HepG2 (cell line): ENCODE results near the gene SATB2. TPM values are rescaled to one million over a fixed set of nuclear protein-coding genes. Genes with fewer than 3 reads are reported as not detected.

Experiments used
- ATAC-seq: fragments of 200-7000 bp; cut with Tn5 transposase; 3 replicates; pipeline ENCODE4 v1.9.1; 2020; ENCODE audit warnings: mild to moderate bottlenecking, moderate library complexity
- BruUV-seq: library from RNA; stranded (reverse); fragments of 400-500 nt; replicated peaks from 2 replicates; lab custom pipeline; 2021; lab: Mats Ljungman, UMichigan
- CTCF ChIA-PET: fragments of 300-600 bp; formaldehyde crosslinking; extraction: SDS; loops from one replicate; lab custom pipeline; 2021; ENCODE audit warnings: low total read pairs, inconsistent platforms, low intra/inter-chr PET ratio; lab: Yijun Ruan, JAX
- POLR2A ChIA-PET: fragments of 350-600 bp; sonication (Branson Sonifier 250); formaldehyde crosslinking; loops from one replicate; lab custom pipeline; 2020; ENCODE audit warnings: antibody characterized with exemption, inconsistent platforms; lab: Yijun Ruan, JAX
- DNase-seq: peaks from one replicate; pipeline ENCODE4 v3.0.0-alpha.2; 2015; ENCODE audit warnings: low spot score
- FAIRE-seq: peaks from 3 replicates; lab custom pipeline; 2011; peaks lifted over from hg19 to GRCh38; lab: Jason Lieb, UNC
- H2AFZ ChIP-seq: one replicate; pipeline ENCODE4 v1.6.1; 2011; ENCODE audit warnings: low read length, inconsistent platforms
- H3K27ac ChIP-seq: fragments of 300-600 bp; 3 replicates; pipeline ENCODE4 v1.8.0; 2011; ENCODE audit warnings: mixed run types, mild to moderate bottlenecking, mixed read lengths, low read length, inconsistent platforms; ENCODE audit not compliant: insufficient read depth; ENCODE audit errors: extremely low read length
- H3K27me3 ChIP-seq, 2 experiments: fragments of 200-600 bp in 1 of 2; 2 replicates in 1 of 2; 3 replicates in 1 of 2; pipeline versions ENCODE4 v1.6.0 to v1.8.0; 2011; ENCODE audit warnings: low read length in 2 of 2, mild to moderate bottlenecking in 2 of 2, moderate library complexity in 2 of 2, inconsistent platforms in 1 of 2; ENCODE audit not compliant: insufficient read depth in 2 of 2, control insufficient read depth in 1 of 2
- H3K36me3 ChIP-seq, 2 experiments: fragments of 200-600 bp in 1 of 2; replicated peaks in 1 of 2; 2 replicates in 1 of 2; 3 replicates in 1 of 2; pipeline versions ENCODE4 v1.5.1 to v1.8.0; 2011; ENCODE audit warnings: low read length in 2 of 2, inconsistent platforms in 1 of 2; ENCODE audit not compliant: insufficient read depth in 2 of 2, control insufficient read depth in 1 of 2
- H3K4me1 ChIP-seq: 2 replicates; pipeline ENCODE4 v1.5.1; 2012; ENCODE audit warnings: low read length, inconsistent platforms; ENCODE audit not compliant: insufficient read depth
- H3K4me2 ChIP-seq: 2 replicates; pipeline ENCODE4 v1.6.0; 2011; ENCODE audit warnings: low read depth, low read length, inconsistent platforms
- H3K4me3 ChIP-seq, 3 experiments: fragments of 200-600 bp in 1 of 3; sonication (generic), shearing (Covaris generic) in 1 of 3; replicated peaks in 1 of 3; 2 replicates each; pipeline ENCODE4 v1.5.1; 2011 to 2016; ENCODE audit warnings: low read length in 3 of 3, inconsistent platforms in 2 of 3, low read depth in 2 of 3, mild to moderate bottlenecking in 2 of 3, control low read depth in 1 of 3, mixed read lengths in 1 of 3; ENCODE audit not compliant: insufficient read depth in 1 of 3
- H3K79me2 ChIP-seq: one replicate; pipeline ENCODE4 v1.6.1; 2011; ENCODE audit warnings: low read length, inconsistent platforms; ENCODE audit not compliant: insufficient read depth
- H3K9ac ChIP-seq: 2 replicates; pipeline ENCODE4 v1.6.0; 2011; ENCODE audit warnings: mild to moderate bottlenecking, low read depth, low read length, inconsistent platforms; ENCODE audit not compliant: insufficient read depth
- H3K9me3 ChIP-seq: 2 replicates; pipeline ENCODE4 v1.5.1; 2012; ENCODE audit warnings: mild to moderate bottlenecking, low read length
- H4K20me1 ChIP-seq: 2 replicates; pipeline ENCODE4 v1.6.0; 2011; ENCODE audit warnings: inconsistent platforms, mild to moderate bottlenecking, low read length, moderate library complexity; ENCODE audit not compliant: insufficient read depth
- CBFB ChIP-seq: sonication (generic); formaldehyde crosslinking; IDR thresholded peaks from 2 replicates; pipeline ENCODE4 v1.4.0; 2020; ENCODE audit warnings: missing genetic modification reagents
- CHD2 ChIP-seq: IDR thresholded peaks from 2 replicates; pipeline ENCODE4 v1.6.1; 2011; ENCODE audit warnings: low read depth, low read length, improper control_type of control experiment
- CSRNP2 ChIP-seq: sonication (generic); formaldehyde crosslinking; conservative IDR thresholded peaks from 2 replicates; pipeline ENCODE4 v1.8.0; 2022; ENCODE audit warnings: low read depth, missing genetic modification reagents
- IKZF5 ChIP-seq: IDR thresholded peaks from 2 replicates; pipeline ENCODE4 v1.6.1; 2018; ENCODE audit warnings: missing genetic modification reagents, mild to moderate bottlenecking, missing compliant biosample characterization
- MATR3 ChIP-seq: sonication (generic); formaldehyde crosslinking; IDR thresholded peaks from 2 replicates; pipeline ENCODE4 v1.4.0; 2020; ENCODE audit warnings: missing genetic modification reagents
- NR2F2 ChIP-seq: IDR thresholded peaks from 2 replicates; pipeline ENCODE4 v1.6.1; 2012; ENCODE audit warnings: low read depth, inconsistent platforms, borderline replicate concordance
- SIN3A ChIP-seq: IDR thresholded peaks from 2 replicates; pipeline ENCODE4 v1.6.1; 2011; ENCODE audit warnings: low read depth, mild to moderate bottlenecking, control low read depth, low read length, borderline replicate concordance
- SMYD3 ChIP-seq: sonication (generic); formaldehyde crosslinking; IDR thresholded peaks from 2 replicates; pipeline ENCODE4 v1.8.1; 2023; ENCODE audit warnings: mild to moderate bottlenecking, missing genetic modification reagents
- SRSF1 ChIP-seq: fragments of 200-400 bp; formaldehyde crosslinking; optimal IDR thresholded peaks from 2 replicates; pipeline ENCODE3; 2017; ENCODE audit warnings: mild to moderate bottlenecking, low read depth, low read length, moderate library complexity
- UBTF ChIP-seq: sonication (generic); formaldehyde crosslinking; IDR thresholded peaks from 2 replicates; pipeline ENCODE4 v1.4.0; 2020; ENCODE audit warnings: mild to moderate bottlenecking, missing genetic modification reagents
- ZNF354B ChIP-seq: sonication (generic); formaldehyde crosslinking; IDR thresholded peaks from 2 replicates; pipeline ENCODE4 v1.8.0; 2022; ENCODE audit warnings: mild to moderate bottlenecking, missing genetic modification reagents
- ZNF563 ChIP-seq: sonication (generic); formaldehyde crosslinking; IDR thresholded peaks from 2 replicates; pipeline ENCODE4 v1.8.0; 2022; ENCODE audit warnings: mild to moderate bottlenecking, moderate library complexity, missing genetic modification reagents
- ZNF709 ChIP-seq: sonication (generic); formaldehyde crosslinking; IDR thresholded peaks from 2 replicates; pipeline ENCODE4 v1.5.0; 2020; ENCODE audit warnings: mild to moderate bottlenecking, missing genetic modification reagents
- WGBS: methylation state at CpG from one replicate; pipeline ENCODE4 v1.1.6; 2017; ENCODE audit warnings: low lambda C conversion rate; 5-methylcytosine and 5-hydroxymethylcytosine counted together
- in situ Hi-C: cut with HindIII; loops from 2 replicates; pipeline ENCODE4 v1.10.0; 2017; ENCODE audit warnings: low pct_unique_long_range_greater_than_20kb; ENCODE audit not compliant: extremely low pct_ligation_motif_present
- intact Hi-C: fragments of 100-400 bp; cut with micrococcal nuclease; formaldehyde crosslinking; loops from one replicate; pipeline ENCODE4 v1.10.0; 2022; ENCODE audit not compliant: unreplicated experiment
- polyA plus RNA-seq, 8 experiments: library from polyadenylated mRNA; depleted of rRNA in 3 of 8; stranded (reverse) in 7 of 8; unstranded in 1 of 8; fragments of >200 nt; fragmentation: Illumina TruSeq in 4 of 8; extraction: Trizol in 4 of 8; gene quantifications; 2 replicates each; pipeline versions ENCODE4 v1.2.1 to v1.2.3, GENCODE V29; 2011 to 2016; ENCODE audit warnings: low read depth in 4 of 8, missing spikeins in 1 of 8, mixed read lengths in 1 of 8; ENCODE audit not compliant: insufficient read depth in 1 of 8
- total RNA-seq, 5 experiments: library from RNA; depleted of rRNA; stranded (reverse); fragments of >200 nt; fragmentation: Illumina TruSeq; extraction: Trizol; gene quantifications; 2 replicates each; pipeline ENCODE4 v1.2.3, GENCODE V29; 2016; ENCODE audit warnings: low read depth in 1 of 5

Gene SATB2
- total and polyA plus RNA-seq, 2 of the 13 experiments (the other 11 are each of a cell fraction or from before 2014, with no cell fraction given): 2.5 to 5.5 TPM

- TF ChIP-seq CBFB (CRISPR knock-in tag) (no peak), NR2F2 (no peak), CSRNP2 (CRISPR knock-in tag) (no peak), IKZF5 (no peak), SRSF1 (no peak), ZNF354B (CRISPR knock-in tag) (no peak), UBTF (CRISPR knock-in tag) (no peak), ZNF563 (CRISPR knock-in tag) (no peak), ZNF709 (CRISPR knock-in tag) (no peak), MATR3 (CRISPR knock-in tag) (no peak), SMYD3 (CRISPR knock-in tag) (no peak), SIN3A (no peak), CHD2 (no peak)
- H3K27me3 ChIP-seq: no peaks in the 10 kb centered on the region
- intact Hi-C loops (no loop called here), in situ Hi-C loops (no loop called here)
- DNase-seq (no peak), FAIRE-seq (no peak), ATAC-seq (no peak)
- H3K9me3 ChIP-seq: no peaks in the 10 kb centered on the region
- no peaks in the 10 kb centered on the region for H4K20me1 ChIP-seq
- H3K4me1 ChIP-seq: no peaks in the 10 kb centered on the region
- ChIA-PET POLR2A (no interaction called here), CTCF (no interaction called here)
- no peak overlapping the region for H3K9ac ChIP-seq
- H3K4me3 ChIP-seq: no peak overlapping the region
- no peak overlapping the region for H3K27ac ChIP-seq
- no peak overlapping the region for H2AFZ ChIP-seq
- H3K79me2 ChIP-seq: no peaks in the 10 kb centered on the region
- no peaks in the 10 kb centered on the region for H3K36me3 ChIP-seq
- H3K4me2 ChIP-seq: no peak overlapping the region
- 50% methylated on average over 4 of the region's 4 CpGs for WGBS
- BruUV-seq: no TSS peak
Measured at GRCh38 chr2:199329031-199329430, 128.7 kb downstream of the SATB2 start.
